ENCODE results near the gene APOL3. TPM values are rescaled to one million over a fixed set of nuclear protein-coding genes. Genes with fewer than 3 reads are reported as not detected.
"Not testable (repeated sequence)": the region's sequence is repeated elsewhere in the genome, so short reads cannot be mapped to it uniquely, and the experiment has no call there.

Gene APOL3
- 77.0 TPM for total RNA-seq
- long read RNA-seq, transcript APOL3-206 (5 exons, 2,327 nt), result minor isoform, 5 of 54 reads
- long read RNA-seq, transcript APOL3-205 (4 exons, 2,214 nt), result major isoform, 21 of 54 reads
- long read RNA-seq, partial matches to known transcripts, result 2 of 54 reads
- long read RNA-seq, other reads (novel, unspliced or antisense), result 21 of 54 reads

DNA sequence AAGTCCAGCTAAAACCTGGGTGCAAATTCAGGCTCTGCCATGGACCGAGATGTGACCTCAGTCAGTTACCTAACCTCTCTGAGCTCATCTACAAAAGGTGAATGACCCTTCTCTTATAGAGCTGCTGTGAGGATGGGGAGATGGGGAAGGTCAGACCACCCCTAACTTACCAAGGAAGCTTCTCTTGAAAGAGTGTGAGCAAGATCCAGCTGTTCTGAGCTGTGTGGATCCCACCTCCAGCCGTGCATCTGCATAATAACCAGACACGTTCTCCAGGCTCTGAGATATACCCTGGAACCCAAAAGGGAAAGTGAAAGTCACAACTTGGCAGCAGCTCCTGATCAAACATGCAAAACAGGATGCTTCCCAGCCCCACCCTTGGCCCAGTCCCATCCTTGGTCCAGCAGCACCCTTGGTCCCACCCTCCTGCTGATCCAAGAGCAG is at the start of gene APOL3:
TSS of gene APOL3 (minus strand) at position 257 of the 444 bp plus-strand sequence. CDS start 11,700 bp downstream, outside the sequence.
- Histone ChIP-seq H3K4me3 (peak within 1 kb of the TSS; percentile 65), H3K9me3 (no peaks in the 10 kb centered on the region), H3K36me3 (no peaks in the 10 kb centered on the region), H3K27ac (peak within 1 kb of the TSS; percentile 86), H3K27me3 (ENCODE audit: low read depth) (no peaks in the 10 kb centered on the region), H3K4me1 (peaks cover 90% of the 10 kb centered on the region)
- ATAC-seq (peak; percentile 51 to 69), DNase-seq (peak; percentile 77)
- TF ChIP-seq, protein P1, sequence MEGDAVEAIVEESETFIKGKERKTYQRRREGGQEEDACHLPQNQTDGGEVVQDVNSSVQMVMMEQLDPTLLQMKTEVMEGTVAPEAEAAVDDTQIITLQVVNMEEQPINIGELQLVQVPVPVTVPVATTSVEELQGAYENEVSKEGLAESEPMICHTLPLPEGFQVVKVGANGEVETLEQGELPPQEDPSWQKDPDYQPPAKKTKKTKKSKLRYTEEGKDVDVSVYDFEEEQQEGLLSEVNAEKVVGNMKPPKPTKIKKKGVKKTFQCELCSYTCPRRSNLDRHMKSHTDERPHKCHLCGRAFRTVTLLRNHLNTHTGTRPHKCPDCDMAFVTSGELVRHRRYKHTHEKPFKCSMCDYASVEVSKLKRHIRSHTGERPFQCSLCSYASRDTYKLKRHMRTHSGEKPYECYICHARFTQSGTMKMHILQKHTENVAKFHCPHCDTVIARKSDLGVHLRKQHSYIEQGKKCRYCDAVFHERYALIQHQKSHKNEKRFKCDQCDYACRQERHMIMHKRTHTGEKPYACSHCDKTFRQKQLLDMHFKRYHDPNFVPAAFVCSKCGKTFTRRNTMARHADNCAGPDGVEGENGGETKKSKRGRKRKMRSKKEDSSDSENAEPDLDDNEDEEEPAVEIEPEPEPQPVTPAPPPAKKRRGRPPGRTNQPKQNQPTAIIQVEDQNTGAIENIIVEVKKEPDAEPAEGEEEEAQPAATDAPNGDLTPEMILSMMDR (IDR thresholded peaks at IDR 0.05), result no peak
- intact Hi-C loops (cut with DNase I), result no loop called here

GRCh38 chr22:36210224-36210623 is 49.7 kb upstream of the APOL3 start:
- no peaks in the 10 kb centered on the region for H3K27me3 ChIP-seq (ENCODE audit: low read depth)
- ATAC-seq, result no peak
- peak overlapping the region; percentile 20 for H3K27ac ChIP-seq
- no peak overlapping the region for H3K4me3 ChIP-seq
- TF ChIP-seq, protein P1 (IDR thresholded peaks at IDR 0.05), result no peak
- intact Hi-C loops (cut with DNase I), result no loop called here
- peaks cover 55% of the 10 kb centered on the region for H3K4me1 ChIP-seq
- H3K9me3 ChIP-seq, result no peaks in the 10 kb centered on the region
- DNase-seq, result no peak
- H3K36me3 ChIP-seq, result no peaks in the 10 kb centered on the region

DNA sequence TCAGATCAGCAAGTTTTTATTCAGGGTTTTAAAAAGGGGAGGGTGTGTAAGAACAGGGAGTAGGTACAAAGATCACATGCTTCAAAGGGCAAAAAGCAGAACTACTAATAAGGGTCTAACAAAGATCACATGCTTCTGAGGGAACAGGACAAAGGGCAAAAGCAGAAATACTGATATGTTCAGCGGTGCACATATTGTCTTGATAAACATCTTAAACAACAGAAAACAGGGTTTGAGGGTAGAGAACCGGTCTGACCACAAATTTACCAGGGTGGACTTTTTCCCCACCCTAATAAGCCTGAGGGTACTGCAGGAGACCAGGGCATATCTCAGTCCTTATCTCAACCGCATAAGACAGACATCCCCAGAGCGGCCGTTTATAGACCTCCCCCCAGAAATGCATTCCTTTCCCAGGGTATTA is 48.9 kb upstream of the APOL3 start:
- DNase-seq; H3K4me3 ChIP-seq; H3K27me3 ChIP-seq (ENCODE audit: low read depth); H3K36me3 ChIP-seq; intact Hi-C loops (cut with DNase I); H3K27ac ChIP-seq; ATAC-seq; H3K9me3 ChIP-seq: not testable (repeated sequence)
- peaks cover 55% of the 10 kb centered on the region for H3K4me1 ChIP-seq

DNA sequence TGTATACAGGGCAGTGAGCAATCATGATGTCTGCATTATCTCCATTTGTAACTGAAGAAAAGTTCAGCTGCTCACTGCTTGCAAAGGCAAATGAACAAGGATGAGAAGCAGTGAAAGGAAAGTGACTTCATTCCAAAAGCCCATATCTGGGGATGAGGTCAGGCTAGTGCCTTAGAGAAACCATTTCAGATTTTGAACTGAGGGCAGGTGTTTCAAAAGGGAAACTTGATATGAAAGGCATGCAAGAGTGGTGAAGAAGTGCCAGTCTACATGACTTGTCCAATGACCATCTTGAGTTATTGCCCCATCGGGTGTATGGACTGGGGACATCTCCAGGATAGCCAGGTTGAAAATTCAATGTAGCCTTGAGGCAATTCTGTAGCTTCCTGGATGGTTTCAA is 48.4 kb upstream of the APOL3 start:
- DNase-seq (no peak), ATAC-seq (no peak)
- Histone ChIP-seq H3K36me3 (no peaks in the 10 kb centered on the region), H3K9me3 (no peaks in the 10 kb centered on the region), H3K27ac (no peak overlapping the region), H3K27me3 (ENCODE audit: low read depth) (no peaks in the 10 kb centered on the region), H3K4me1 (peaks cover 49% of the 10 kb centered on the region), H3K4me3 (no peak overlapping the region)
- TF ChIP-seq, protein P1 (IDR thresholded peaks at IDR 0.05), result no peak
- intact Hi-C loops (cut with DNase I), result no loop called here

GRCh38 chr22:36208162-36208765 is 47.7 kb upstream of the APOL3 start:
- no peaks in the 10 kb centered on the region for H3K27me3 ChIP-seq (ENCODE audit: low read depth)
- TF ChIP-seq, protein P1 (IDR thresholded peaks at IDR 0.05), result no peak
- peaks cover 44% of the 10 kb centered on the region for H3K4me1 ChIP-seq
- no peak overlapping the region for H3K27ac ChIP-seq
- no peaks in the 10 kb centered on the region for H3K36me3 ChIP-seq
- ATAC-seq, result no peak
- intact Hi-C loops (cut with DNase I), result no loop called here
- H3K4me3 ChIP-seq, result no peak overlapping the region
- no peak for DNase-seq
- H3K9me3 ChIP-seq, result no peaks in the 10 kb centered on the region

GRCh38 chr22:36206255-36206654 is 45.7 kb upstream of the APOL3 start:
- H3K36me3 ChIP-seq, result no peaks in the 10 kb centered on the region
- H3K9me3 ChIP-seq, result no peaks in the 10 kb centered on the region
- ATAC-seq (no peak), DNase-seq (no peak)
- TF ChIP-seq, protein P1 (IDR thresholded peaks at IDR 0.05), result no peak
- H3K27ac ChIP-seq, result no peak overlapping the region
- peaks cover 32% of the 10 kb centered on the region for H3K4me1 ChIP-seq
- no peak overlapping the region for H3K4me3 ChIP-seq
- intact Hi-C loops (cut with DNase I), result no loop called here
- no peaks in the 10 kb centered on the region for H3K27me3 ChIP-seq (ENCODE audit: low read depth)

GRCh38 chr22:36205573-36205972 is 45.0 kb upstream of the APOL3 start:
- H3K4me1 ChIP-seq, result peaks cover 26% of the 10 kb centered on the region
- H3K27me3 ChIP-seq (ENCODE audit: low read depth); ATAC-seq; H3K9me3 ChIP-seq; intact Hi-C loops (cut with DNase I); H3K4me3 ChIP-seq; H3K27ac ChIP-seq; DNase-seq; H3K36me3 ChIP-seq: not testable (repeated sequence)
